Superior temporal gyrus (tissue), 1 donor: ENCODE results near the gene CAMK2A.

Experiments used
- DNase-seq: peaks from one replicate; pipeline ENCODE4 v3.0.0-alpha.2; 2016; ENCODE audit errors: extremely low spot score

The CAMK2A gene

GRCh38 chr5:150213530-150213929 is 76.0 kb downstream of the CAMK2A start:
- DNase-seq = no peak

- DNase-seq = no peak
Observed at GRCh38 chr5:150211156-150212030, 78.2 kb downstream of the CAMK2A start.

GRCh38 chr5:150210644-150211043 is 78.9 kb downstream of the CAMK2A start:
- DNase-seq = no peak

- no peak for DNase-seq
Observed at GRCh38 chr5:150209099-150209635, 80.4 kb downstream of the CAMK2A start.

- no peak for DNase-seq
Observed at GRCh38 chr5:150208187-150209098, 81.1 kb downstream of the CAMK2A start.

- DNase-seq = no peak
Observed at GRCh38 chr5:150206779-150207115, 82.8 kb downstream of the CAMK2A start.

- DNase-seq = no peak
Observed at GRCh38 chr5:150206098-150206778, 83.3 kb downstream of the CAMK2A start.

GRCh38 chr5:150204590-150204960 is 85.0 kb downstream of the CAMK2A start:
- no peak for DNase-seq

GRCh38 chr5:150203832-150204589 is 85.6 kb downstream of the CAMK2A start:
- no peak for DNase-seq

GRCh38 chr5:150202501-150202900 is 87.1 kb downstream of the CAMK2A start:
- DNase-seq = no peak

GRCh38 chr5:150197476-150197875 is 92.1 kb downstream of the CAMK2A start:
- DNase-seq = no peak

GRCh38 chr5:150196986-150197385 is 92.6 kb downstream of the CAMK2A start:
- no peak for DNase-seq

- DNase-seq = no peak
Observed at GRCh38 chr5:150196514-150196913, 93.1 kb downstream of the CAMK2A start.

- no peak for DNase-seq
Observed at GRCh38 chr5:150195736-150196485, 93.7 kb downstream of the CAMK2A start.

GRCh38 chr5:150192462-150192861 is 97.1 kb downstream of the CAMK2A start:
- peak; percentile 28 for DNase-seq

- no peak for DNase-seq
Observed at GRCh38 chr5:150190987-150191386, 98.6 kb downstream of the CAMK2A start.

GRCh38 chr5:150190503-150190979 is 99.0 kb downstream of the CAMK2A start:
- DNase-seq = no peak

GRCh38 chr5:150189728-150190502 is 99.7 kb downstream of the CAMK2A start, which contains the start of gene SLC6A7:
Gene SLC6A7 (plus strand): TSS chr5:150190062. CDS start chr5:150190328, 266 bp downstream.
- DNase-seq = no peak

GRCh38 chr5:150189326-150189725 is 100.2 kb downstream of the CAMK2A start:
- DNase-seq = no peak
